Omental fat pad (tissue), 4 donors: Measurements from ENCODE around the gene UGT2B10. TPM values are rescaled to one million over a fixed set of nuclear protein-coding genes. Genes with fewer than 3 reads are reported as not detected.

ENCODE experiments used
- ATAC-seq: fragments of 150-250 bp; one replicate; pipeline ENCODE4 v1.9.1; 2016; ENCODE audit warnings: mild to moderate bottlenecking, moderate library complexity; ENCODE audit not compliant: low FRiP score
- DNase-seq: peaks from one replicate; pipeline ENCODE4 v3.0.0-alpha.2; 2019; ENCODE audit warnings: low spot score
- CTCF ChIP-seq, 3 donors: fragments of 450-650 bp; IDR thresholded peaks; one replicate each; pipeline ENCODE4 v1.5.1; 2016 to 2017; ENCODE audit warnings: antibody characterized with exemption in 3 of 3, mild to moderate bottlenecking in 3 of 3, moderate library complexity in 2 of 3
- small RNA-seq: library from RNA; depleted of rRNA; stranded (forward); fragments of <200 nt; gene quantifications from one replicate; pipeline ENCODE3, GENCODE V24; 2016
- total RNA-seq, 4 donors: library from RNA; depleted of rRNA; stranded (reverse); fragments of >200 nt; gene quantifications; one replicate each; pipeline ENCODE4 v1.1.0, GENCODE V29; 2016

UGT2B10 gene
- total RNA-seq, 4 donors from 2014 or later, result not detected

GRCh38 chr4:68871809-68872642 is 56.2 kb downstream of the UGT2B10 start:
- no peak for DNase-seq
- no peak for TF ChIP-seq CTCF (IDR thresholded peaks at IDR 0.05)
- ATAC-seq, result no peak

- TF ChIP-seq CTCF (IDR thresholded peaks at IDR 0.05), result no peak
- DNase-seq (no peak), ATAC-seq (no peak)
Measured at GRCh38 chr4:68872643-68873502, 57.1 kb downstream of the UGT2B10 start.

- TF ChIP-seq CTCF (IDR thresholded peaks at IDR 0.05), result no peak
Measured at GRCh38 chr4:68874507-68874906, 58.7 kb downstream of the UGT2B10 start.

GRCh38 chr4:68877555-68877954 is 61.8 kb downstream of the UGT2B10 start:
- no peak for ATAC-seq
- TF ChIP-seq CTCF (IDR thresholded peaks at IDR 0.05), result no peak
- DNase-seq, result no peak

More at GRCh38 chr4:68874507-68874906, 58.7 kb downstream of the UGT2B10 start:
- ATAC-seq, result no peak
- DNase-seq, result no peak

- DNase-seq, result no peak
- TF ChIP-seq CTCF (IDR thresholded peaks at IDR 0.05), result no peak
- ATAC-seq, result no peak
Measured at GRCh38 chr4:68878048-68878447, 62.3 kb downstream of the UGT2B10 start.

Small RNA genes within 50 kb of the gene (small RNA-seq; reads per million reads assigned to genes)
- not detected for gene AC021146.4
- gene AC021146.9, result not detected

Other genes with a start within 250 kb of the UGT2B10 start
- gene UGT2B17, start 239.7 kb upstream of the UGT2B10 start, total RNA-seq, result not detected
- under 1 TPM in 1 of 4 donors, not detected in 3; 0.31 TPM for gene UGT2B15, start 145.3 kb upstream of the UGT2B10 start, total RNA-seq
- not detected for gene UGT2A3, start 135.8 kb downstream of the UGT2B10 start, total RNA-seq